HTERT RPE-1 (cell line): ENCODE measurements around the gene CCR2.
"Not testable (repeated sequence)": the region's sequence is repeated elsewhere in the genome, so short reads cannot be mapped to it uniquely, and the experiment has no call there.

Source experiments
- in situ Hi-C: fragments of 300-500 bp; cut with MboI; formaldehyde crosslinking; loops from 4 replicates; pipeline ENCODE4 v1.14.3; 2020; ENCODE audit warnings: low sequenced_read_pairs

Gene CCR2

DNA sequence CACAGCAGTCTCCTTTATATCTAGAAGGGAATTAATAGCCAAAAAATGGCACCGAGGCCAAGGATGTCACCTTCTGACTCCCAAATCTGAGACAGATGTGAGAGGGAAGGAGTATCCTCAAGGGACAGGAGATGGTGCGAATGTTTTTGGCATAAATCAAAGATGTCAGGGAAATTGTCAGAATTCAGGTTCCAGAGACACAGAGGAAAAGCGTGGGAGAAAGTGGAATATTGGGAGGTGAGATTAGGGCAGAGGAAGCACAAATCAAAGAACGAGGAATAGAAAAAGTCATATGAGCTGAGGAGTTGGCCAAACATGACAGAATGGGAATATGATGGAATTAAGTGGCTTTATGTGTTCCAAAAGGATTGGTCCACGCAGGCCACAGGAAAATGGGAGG lies 46.9 kb downstream of the CCR2 start:
- in situ Hi-C loops, result no loop called here

DNA sequence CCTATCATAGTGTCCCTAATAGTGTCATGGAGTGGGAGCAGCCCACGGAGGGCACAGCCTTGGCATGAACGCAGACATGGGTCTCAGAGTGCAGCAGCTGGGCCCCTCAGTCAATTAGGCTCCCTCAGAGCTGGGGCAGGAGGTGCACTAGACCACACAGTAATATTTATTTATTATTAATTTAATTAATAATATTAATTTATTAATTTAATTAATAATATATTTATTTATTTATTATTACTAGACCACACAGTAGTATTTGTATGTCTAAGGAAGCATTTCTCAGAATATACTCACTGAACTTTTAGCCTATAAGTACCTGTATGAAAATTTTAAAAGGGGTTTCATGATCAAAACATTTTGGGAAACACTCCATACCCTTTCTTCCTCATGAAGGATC lies 47.7 kb downstream of the CCR2 start:
- in situ Hi-C loops, result no loop called here

DNA sequence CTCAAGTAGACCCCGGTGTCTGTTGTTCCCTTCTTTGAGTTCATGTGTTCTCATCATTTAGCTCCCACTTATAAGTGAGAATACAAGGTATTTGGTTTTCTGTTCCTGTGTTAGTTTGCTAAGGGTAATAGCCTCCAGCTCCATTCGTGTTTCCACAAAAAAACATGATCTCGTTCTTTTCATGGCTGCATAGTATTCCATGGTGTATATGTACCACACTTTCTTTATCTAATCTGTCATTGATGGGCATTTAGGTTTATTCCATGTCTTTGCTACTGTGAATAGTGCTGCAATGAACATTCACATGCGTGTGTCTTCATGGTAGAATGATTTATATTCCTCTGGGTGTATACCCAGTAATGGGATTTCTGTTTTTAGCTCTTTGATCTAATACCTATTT lies 49.0 kb downstream of the CCR2 start:
- in situ Hi-C loops, result not testable (repeated sequence)

DNA sequence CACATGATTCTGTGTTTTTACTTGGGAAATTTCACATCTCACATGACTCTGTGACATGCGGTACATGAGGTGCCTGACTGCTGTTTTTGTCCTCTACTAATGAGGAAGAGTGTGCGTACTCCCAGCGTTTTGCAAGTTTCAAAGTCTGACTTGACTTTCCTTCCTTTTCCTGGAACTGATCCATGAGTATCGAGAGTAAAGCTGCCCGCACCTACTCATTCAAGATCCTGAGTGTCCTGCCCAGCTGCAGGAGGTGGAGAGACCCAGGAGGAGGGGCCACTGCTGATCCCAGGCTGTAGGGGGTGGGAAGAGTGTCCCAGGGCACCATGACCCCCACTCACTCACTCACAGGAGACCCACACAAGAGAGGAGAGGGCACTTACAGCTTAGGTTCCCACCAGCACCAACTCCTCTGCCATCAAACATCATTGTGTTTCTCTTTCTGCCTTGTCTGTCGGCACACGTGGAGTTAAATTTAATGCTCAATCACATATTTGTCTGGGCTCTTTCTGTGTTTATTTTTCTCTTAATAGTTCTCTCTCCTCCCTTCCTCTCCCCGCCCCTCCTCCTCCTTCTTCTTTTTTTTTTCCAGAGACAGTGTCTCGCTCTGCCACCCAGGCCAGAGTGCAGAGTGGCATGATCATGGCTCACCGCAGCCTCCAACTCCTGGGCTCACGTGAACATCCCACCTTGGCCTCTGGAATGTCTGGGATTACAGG lies 51.5 kb downstream of the CCR2 start:
- in situ Hi-C loops, result no loop called here

DNA sequence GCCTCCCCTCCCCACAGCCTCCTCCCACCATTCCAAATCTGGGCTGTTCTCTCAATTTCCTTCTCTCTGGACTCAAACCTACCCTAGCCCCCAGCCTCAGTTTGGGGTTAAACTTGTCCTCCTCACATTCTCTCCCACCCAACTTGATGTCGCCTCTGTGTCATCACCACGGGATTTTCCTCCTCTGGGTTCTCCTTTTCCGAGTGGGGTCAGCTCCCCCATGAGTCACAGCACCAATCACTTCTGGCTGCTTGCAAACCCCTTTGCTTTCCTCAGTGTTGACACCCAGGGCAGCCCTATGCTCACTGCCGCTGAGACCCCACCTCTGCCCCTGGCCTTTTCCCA lies 52.5 kb downstream of the CCR2 start:
- in situ Hi-C loops, result no loop called here

DNA sequence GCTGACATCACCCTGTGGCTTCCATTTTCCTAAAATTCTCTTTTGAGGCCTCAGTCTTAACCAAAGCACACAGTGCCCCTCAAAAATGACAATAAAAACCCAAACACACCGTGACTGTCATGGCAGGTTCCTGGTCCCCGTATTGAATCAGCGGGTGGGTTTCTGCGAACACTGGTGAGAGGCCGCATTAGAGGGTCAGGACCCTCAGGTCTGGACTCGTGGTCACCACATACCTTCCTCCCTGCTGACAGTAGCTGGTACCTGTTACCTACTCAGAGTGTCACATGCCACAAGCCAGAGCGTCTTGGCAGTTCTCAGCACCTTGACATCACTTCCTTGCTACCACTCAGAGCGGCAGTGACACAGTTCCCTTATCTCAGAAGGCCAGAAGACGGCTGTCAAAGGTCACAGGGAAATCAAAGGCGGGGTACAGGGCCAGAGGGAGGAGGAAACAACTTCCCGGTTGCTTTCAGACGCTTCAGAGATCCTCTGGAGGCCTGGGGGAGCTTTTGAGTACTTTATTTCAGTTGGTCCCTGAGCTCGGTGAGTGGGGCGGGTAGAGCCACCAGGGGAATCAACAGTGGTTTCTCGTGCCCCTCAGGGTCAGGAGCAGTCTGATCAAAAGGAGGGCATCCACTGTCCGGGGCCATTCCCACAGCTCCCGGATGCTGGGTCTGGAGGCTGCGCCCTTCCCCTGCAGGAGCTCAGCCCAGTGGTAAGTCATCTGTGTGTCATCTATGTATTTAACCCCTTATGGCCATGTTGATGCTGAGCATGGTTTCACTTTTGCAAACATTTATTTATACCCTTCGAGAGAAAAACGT lies 53.1 kb downstream of the CCR2 start, which contains the start of the genes CCR5AS and CCRL2:
TSS of gene CCR5AS (minus strand) at position 279 of the 824 bp plus-strand sequence.
TSS of gene CCRL2 (plus strand) at position 472 of the 824 bp plus-strand sequence. CDS start 821 bp downstream, outside the sequence.
- in situ Hi-C loops, result no loop called here

DNA sequence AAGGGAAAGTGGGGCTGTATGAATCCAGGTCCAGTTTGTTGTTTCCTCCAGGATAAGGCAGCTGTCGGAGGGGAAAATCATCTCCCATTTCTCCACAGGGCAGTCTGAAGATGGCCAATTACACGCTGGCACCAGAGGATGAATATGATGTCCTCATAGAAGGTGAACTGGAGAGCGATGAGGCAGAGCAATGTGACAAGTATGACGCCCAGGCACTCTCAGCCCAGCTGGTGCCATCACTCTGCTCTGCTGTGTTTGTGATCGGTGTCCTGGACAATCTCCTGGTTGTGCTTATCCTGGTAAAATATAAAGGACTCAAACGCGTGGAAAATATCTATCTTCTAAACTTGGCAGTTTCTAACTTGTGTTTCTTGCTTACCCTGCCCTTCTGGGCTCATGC lies 54.1 kb downstream of the CCR2 start:
- in situ Hi-C loops, result no loop called here

DNA sequence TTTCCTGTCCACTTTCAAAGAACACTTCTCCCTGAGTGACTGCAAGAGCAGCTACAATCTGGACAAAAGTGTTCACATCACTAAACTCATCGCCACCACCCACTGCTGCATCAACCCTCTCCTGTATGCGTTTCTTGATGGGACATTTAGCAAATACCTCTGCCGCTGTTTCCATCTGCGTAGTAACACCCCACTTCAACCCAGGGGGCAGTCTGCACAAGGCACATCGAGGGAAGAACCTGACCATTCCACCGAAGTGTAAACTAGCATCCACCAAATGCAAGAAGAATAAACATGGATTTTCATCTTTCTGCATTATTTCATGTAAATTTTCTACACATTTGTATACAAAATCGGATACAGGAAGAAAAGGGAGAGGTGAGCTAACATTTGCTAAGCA lies 54.9 kb downstream of the CCR2 start:
- in situ Hi-C loops, result no loop called here

DNA sequence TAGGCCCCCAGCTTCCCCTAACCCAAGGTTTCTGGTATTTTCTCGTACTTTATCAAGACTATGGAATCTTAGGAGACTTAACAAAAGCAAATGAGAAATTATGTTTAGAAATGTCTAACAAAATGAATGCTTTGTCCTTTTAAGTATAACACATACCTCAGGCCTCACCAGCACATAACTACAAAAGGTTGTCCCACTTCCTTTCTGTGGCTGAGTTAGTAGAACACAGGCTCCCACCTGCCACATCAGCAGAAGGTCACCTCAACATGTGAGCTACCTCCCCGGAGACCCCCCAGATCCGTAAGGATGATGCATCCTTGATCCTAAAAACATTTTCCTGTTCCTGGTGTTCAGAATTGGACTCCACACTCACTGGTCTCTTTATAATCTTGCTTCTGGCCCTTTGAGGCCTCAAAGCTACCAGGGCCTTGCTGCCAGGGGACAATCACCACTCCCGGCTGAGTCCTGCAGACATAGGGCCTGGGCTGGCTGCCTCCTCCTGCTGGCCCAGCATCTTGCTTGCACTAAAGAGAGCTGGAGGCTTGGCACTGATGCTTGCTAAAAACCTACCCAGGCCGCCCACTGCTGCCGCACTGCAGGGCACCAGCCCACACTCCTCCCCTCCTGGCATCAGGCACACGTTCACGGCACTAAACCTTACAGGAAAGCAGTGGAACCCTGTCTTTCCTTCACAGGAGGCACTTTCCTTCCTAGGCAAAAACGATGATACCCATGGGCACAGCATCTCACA lies 56.0 kb downstream of the CCR2 start:
- in situ Hi-C loops, result no loop called here
